ENCODE data around the gene CAMK1G.

CAMK1G gene

DNA sequence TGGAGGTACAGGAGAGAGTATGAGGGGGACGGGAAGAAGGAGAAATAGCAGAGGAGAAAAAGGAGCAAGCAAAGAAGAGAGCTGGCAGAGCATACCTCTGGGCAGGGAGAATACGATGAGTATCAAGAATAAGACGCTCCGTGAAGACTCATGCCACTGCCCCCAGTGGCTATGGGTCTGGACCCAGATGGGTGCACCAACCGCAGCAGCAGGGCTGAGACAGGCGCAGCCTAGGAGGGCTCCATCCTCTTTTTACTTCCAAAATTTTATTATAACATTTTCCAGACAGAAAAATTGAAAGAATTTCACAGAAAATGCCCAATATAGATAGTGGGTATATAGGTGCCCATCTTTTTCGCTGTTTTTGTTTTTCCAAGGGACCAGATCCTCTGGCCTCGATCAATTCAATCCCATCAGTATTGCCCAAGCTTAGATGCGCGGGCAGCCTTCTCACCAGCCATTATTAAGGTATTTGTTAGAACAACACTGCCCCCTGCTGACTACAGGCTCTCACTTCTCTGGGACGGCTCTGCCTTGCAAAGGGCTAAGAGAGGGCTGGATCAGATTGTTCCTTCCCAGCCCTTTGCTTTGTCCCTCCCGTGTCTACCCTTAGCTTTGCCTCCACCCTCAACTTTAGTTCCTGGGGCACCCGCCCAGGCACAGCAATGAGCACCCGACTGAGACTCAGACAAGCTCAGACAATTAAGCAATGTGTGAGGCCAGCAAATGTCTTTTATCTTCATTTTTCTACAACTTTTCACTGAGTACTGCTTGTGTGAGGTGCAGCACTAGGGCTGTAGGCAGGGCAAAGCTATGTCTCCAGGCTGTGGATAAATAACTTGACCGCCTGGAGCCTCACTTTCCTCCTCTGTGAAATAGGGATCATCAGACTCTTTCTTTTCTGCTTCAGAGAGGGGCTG is 17.5 kb upstream of the CAMK1G start:
- DNase-seq = peak; percentile 74

DNA sequence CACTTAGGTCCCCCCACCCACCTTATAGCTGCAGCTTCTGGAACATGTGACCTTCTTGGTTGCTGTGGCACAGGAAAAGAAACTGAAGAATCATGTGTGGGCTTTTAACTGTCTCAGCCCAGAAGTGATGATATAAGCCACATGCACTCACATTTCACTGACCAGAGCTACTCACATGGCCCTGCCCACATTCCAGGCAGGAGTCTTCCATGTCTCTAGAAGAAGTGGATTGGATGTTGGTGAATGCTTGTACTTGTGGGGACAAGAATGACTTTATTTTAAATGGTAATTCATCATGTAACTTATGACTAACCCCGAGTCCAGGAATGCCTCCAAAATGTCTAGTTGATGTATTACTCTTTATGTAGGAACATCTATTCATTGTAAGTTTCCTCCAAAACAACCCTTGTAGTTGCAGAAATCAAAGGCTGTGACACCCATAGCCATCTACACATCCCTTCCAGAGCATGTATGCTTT is 15.8 kb upstream of the CAMK1G start:
- no peak for DNase-seq

DNA sequence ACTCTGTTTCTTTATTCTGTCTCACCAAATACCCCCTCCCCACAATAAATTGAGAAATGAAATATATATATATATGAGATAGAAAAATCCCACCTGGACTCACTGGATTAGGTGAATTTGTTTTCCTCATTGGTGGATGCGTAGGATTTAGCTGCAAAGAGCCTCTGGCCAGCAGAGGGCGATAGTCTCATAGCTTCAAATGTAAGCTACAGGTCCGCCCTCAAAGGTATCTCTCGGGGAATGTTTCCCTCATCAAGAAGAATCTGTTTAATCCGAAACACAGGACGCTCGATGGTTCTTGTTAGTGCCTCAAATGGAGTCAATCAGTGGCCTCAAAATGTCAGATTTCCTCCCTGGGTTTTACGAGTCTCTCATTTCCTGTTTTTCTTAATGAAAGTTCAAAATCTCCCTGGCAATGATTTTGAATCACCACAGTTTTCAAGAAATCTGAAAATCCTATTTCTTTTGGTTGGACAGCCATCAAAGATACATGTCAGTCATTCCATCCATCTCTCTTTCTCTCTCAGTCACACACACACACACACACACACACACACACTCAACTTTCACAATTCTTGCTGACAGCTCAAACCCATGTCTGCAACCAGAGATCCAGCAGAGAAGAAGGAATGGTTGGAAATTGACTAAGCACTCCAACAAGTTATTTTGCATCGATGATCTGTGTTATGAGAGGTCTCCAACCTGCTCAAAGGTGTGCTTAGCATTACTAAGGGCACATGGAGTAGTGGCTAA is 13.9 kb upstream of the CAMK1G start:
- peak; percentile 74 for DNase-seq

DNA sequence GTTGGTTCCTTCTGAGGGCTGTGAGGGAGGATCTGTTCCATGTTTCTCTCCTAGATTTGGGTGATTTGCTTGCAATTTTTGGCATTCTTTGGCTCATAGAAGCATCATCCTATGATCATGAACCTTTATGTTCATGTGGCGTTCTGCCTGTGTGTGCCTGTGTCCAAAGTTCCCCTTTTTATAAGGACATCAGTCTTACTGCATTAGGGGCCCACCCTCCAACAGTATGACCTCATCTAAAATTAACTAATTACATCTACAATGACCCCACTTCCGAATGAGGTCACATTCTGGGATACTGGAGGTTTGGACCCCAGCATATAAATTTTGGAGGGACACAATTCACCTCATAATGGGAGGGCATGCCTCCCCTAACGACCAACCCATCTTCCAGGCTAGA is 12.8 kb upstream of the CAMK1G start:
- no peak for DNase-seq

DNA sequence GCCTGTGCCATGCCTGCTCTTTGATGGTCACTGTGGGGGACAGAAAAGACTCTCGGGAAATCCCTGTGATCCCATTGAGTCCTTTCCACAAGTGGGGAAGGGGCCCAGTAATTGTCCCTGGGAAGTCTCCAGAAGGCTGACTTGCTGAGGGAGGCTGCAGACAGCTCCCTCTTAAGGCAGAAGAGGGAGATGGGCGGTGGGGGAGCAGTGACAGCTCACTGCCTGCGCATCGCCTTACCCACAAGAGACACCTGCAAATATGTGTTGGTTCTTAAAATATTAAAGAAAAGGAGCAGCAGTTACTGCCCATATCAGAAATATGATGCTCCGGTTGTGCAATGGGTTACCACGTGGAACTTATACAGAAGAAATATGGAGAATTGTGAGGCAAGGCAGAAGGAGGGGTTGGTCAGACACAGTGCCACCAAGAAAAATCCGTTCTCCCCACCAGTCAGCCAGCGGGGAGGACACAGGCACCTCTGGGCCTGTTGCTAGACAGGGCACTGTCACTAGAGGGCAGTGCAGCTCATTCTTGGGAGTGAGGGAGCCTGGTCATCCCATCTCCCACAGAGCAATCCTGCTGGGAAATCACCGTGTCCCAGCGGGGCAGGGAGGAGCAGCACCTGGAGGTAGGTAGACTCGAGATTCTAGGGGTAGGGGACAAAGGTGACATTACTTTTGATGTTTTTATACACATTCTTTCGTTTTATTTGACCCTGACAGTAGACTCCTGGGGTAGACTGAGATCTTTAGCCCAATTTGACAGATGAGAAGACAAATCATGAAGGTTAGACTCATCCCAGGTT is 6.9 kb upstream of the CAMK1G start:
- DNase-seq = peak; percentile 64

DNA sequence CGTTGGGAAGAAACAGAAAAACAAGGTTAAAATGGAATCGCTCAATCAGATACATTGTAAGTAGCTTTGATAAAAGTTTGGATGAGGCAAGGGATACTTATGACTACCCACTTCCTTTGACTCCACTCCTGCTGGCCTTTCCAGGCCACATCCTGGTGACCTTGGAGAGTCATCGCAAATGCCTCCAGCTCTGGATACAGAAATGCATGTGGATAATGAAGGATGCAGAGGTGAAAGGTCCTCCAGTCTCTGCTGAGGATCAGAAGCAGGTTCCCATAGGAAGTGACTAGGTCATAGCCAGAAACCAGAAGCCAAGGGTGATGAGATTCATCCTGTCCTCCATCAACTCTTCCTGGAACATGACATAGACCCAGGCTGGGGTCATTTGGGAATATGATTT is 6.2 kb upstream of the CAMK1G start:
- no peak for DNase-seq

DNA sequence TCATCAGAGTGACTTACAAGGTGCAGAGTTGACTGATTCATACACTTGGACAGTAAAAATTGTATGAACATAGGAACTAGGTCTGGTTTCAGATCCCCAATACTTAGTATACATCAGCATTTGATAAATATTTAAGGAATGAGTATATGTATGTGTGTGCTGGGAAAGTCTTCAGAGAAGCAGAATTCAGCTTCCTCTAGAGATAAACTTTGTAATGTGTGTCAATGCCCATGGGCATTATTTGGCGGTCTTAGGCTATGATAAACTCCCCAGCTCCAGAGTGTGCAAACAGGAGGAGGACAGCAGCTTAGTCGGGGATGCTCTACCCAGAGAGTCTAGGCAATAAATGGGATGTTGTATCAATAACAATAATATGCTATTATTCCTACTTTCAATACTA is 2.9 kb upstream of the CAMK1G start:
- no peak for DNase-seq

DNA sequence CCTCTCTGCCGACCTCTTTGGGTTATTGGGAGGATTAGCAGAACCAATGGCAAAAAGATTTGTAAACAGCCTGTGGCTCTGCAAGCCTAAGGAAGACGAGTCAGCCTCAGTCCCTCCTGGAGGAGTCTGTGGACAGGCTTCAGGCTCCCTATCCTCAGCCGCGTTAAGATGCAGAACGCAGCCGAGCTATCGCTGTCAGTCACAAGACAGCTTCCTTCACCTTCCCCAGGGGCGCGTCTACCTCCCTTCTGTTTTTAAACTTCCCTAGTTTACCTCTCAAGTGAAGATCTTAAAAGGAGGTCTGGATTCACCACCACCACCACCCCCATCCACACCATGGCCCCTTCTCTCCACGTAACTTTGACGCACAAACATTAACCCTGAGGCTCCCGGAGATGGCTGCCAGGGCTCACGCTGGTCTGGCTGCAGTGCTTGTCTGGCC is 738 bp downstream of the CAMK1G start:
- no peak for DNase-seq

DNA sequence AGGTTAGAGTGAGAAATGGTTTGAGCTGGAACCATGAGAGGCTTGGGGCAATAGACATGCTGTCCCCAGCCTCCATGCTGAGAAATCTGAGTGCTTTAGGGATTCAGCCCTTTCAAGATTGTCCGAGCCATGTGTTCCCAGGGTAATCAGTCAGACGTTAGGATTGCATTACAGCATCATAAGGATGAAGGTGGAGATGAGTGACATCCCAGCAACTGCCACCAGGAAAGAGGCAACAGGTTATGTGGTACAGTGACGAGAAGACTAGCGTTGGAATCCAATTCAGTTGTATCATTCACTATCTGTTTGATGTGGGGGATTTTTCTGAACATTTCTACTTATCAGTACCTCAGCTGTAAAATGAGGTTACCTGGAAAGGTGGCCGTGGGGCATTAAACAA is 1.7 kb downstream of the CAMK1G start:
- no peak for DNase-seq

DNA sequence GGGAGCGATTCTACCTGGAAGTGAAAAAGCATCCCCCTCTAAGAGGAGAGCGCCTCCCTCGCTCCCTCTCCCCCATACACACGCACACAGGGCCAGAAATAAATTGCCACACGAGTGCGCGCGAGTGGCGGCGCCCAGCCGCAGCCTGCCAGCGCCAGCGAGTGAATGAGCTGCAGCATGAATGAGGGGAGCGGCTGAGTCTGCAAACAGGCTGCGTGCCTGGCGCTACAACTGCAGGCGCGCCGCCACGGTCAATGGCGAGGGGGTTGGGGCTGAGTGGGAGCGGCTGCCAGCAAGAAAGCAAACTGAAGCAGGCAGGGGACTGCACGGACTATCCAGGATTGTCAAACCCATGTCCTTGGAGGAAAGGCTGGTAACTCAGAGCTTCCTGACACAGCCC is 2.2 kb downstream of the CAMK1G start:
- no peak for DNase-seq

DNA sequence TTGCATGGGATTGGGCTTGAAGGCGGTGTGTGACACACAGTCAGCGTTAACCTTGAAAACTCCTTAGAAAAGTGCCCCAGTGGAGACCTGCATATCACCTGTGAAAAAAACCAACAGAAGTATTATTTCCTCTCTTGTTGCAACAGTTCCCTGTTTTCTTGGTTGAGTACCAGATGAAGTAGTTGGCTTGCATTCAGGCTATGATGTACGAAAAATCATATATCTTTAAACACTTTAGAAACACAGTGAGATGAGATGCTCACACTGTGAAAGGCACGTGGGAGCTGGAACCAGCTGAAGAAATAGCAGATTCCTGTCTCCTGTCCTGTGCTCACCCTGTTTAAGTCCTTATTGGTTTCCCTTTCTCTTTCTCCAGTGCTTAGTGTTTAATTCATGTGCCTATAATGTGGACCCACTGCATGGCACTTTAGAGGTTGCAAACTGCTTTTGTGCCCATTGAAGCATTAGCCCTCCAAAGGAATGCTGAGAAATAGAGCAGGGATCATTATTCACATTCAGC is 2.8 kb downstream of the CAMK1G start:
- no peak for DNase-seq

DNA sequence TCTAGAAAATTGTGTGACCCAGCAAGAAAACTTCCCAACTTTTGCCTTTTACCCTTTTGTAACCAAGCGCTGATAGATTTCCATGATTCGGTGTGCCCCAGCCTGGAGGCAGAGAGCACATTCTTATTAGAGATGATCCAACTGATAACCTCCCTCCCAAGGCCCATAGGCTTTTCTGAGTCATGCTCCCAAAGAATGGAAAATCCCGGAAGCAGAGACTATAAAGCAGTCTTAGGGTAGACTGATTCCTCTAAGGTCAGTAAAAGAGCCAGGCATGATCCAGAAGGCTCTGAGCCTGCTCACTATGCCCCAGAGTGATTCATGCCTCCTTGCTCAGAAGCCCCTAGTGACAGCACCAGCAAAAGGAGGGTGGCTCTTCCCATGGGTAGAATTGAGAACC is 4.3 kb downstream of the CAMK1G start:
- no peak for DNase-seq

DNA sequence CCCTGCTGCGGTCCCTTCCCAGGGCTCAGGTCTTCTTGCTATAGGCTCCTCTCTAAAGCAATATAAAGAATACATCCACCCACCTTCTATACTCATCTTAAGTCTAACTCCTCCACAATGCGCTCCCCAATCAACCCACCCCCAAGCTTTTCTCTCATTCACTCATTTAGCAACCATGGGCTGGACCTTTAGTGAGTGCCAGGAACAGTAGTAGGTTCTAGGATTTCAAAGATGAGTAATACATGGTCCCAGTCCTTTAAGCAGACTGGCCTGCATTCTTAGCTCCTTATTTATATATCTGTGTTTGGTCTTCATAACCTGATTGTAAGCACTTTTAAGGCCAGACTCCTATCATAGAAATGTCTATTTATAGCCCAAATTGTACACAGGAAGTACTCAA is 5.9 kb downstream of the CAMK1G start:
- no peak for DNase-seq

DNA sequence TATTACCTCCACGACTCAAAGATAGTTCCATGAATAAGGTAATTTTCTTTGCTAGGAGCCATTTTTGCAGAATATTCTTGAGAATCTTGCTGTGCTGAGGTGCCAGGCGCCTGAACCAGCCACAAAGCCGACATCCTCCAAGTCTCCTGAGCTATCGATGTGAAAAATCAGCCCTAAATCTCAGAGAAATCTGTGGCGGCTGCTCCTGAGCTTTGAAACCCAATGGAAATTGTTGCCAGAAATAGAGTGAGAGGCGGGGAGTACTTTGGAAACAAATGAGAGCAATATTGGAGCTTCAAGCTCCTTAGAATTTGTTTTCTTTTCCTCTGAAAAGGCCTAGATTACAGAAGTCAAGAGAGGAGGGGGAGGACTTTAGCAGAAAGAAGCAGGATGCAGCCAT is 6.3 kb downstream of the CAMK1G start:
- no peak for DNase-seq

DNA sequence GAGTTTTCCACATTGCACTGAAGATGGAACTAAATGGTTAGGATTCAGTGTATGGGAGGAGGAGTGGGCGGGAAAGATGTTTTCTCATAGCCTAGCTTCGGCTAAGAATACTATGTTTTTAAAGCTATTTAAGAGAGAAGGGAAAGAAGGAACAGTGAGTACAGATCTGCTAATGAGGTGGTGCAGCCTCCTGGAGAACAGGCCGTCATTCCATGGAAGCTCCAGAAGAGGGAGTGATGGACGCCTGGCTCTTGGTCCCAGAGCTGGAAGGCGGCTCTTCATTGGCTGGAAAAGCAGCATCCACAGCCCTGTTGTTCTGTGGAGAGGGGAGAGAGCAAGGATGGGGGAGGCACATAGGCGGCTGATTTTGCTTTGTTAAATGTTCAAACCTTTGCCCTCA is 6.9 kb downstream of the CAMK1G start:
- no peak for DNase-seq

DNA sequence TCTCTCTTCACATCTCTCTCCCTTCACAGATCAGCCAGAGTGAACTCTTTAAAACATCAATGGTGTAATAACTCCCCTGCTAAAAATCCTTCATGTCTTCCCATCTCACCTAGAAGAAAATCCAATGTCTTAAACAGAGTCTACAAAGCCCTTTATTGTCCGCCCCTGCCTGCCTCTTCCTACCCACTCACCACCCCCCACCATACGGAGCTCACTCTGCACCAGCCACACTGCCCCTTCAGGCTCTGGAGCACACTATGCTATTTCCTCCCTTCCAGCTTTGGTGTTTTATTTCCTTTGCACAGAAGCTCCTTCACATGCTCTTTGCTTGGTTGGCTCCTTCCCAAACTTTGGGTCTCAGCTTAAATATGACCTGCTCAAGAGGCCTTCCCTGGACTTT is 10.2 kb downstream of the CAMK1G start:
- no peak for DNase-seq

DNA sequence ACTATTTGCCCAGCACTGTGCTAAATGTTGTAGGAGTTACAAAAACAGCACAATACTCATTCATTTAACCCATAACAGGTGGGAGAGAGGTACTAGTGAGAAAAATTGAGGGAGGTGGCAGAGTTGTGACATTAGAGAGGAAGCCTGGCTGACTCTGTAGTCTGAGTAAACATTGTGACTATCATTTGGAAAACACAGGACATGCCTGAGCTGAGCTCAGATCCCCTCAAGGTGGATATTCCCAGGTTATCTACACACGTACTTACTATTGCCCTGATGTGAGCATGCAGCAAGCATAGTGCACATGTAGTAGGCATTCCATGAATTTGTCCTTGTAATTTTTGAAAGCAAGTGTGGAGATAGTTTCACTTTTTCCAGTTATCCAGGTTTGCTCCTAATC is 10.9 kb downstream of the CAMK1G start:
- DNase-seq = no peak

DNA sequence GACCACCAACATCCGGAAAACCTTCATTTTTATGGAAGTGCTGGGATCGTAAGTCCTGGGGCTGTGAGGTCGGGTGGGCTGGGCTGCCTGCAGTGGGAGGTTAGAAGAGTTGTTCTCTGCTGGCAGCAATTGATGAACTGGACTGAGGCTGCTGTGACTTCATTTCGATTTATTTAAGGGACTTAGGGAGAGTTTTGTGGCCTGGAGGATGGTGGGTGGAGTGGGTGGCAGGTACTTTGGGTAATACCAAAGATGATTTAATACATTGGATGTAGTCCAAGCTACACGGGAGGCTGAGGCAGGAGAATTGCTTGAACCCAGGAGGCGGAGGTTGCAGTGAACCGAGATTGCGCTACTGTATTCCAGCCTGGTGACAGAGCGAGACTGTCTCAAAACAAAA is 11.5 kb downstream of the CAMK1G start:
- no peak for DNase-seq

DNA sequence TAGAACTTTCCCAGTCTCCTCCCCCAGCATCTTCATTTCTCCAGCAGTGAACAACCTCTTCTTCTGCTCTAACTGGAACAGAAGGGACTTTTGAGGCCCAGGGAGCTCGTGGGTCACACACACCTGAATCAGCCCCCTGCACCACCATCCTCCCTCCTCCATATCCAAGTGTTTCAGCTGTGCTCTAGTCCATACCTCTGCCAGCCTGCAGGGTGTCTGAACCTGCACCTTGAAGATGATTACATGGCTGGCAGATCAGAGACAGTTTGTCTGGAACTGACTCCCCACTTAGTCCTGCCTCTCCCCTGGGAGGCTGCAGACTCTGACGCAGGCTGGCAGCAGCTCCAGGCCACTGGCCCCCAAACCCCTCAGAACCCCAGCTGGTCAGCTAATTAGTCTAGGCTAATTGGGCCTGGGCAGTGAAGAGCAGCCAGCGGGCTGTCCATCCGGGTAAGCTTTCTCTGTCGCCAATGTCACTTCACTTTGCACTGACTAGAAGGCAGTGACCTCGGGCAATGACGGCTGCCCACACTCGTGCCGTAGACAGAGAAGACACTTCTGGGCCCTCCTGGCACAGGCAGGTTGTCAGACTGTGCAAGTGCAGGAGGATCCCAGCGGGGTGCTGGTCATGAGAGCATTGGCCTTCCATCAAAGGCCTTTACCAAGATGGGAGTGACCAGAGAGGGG is 12.2 kb downstream of the CAMK1G start:
- no peak for DNase-seq

DNA sequence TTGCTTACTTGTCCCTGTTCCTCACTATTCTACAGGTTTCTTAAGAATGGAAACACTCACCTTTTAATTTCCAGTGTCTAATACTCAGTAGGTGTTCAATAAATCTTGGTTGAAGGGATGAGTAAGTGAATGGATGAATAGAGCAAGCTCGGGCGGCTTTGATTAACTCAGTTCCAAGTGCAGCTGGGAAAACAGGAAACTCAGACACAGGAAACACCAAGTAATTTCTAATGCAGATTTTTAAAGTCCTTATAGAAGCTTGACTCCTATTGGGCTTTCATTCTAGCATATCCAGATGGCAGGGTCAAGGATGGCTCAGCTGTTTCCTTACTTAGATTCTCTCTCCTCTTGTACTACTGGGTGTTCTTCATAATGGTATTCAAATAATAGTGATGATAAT is 14.0 kb downstream of the CAMK1G start:
- DNase-seq = no peak

DNA sequence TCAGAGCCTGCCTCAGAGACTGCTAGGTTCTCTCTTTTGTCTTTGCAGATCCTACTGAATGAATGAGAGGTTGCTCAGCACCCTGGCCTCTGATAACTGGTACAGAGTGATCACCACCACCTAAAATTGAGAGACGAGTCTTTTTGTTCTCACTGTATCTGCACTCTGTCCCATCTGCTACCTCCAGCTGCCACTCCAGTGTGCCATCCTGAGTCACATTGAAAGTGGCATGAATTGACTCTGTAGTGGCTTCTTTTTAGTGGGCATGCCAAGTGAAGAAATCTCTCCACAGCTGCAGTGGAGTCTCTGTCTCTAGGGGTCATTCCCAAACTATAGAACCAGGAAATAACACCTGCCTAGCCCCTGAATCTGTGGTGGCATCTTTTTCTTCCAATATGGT is 14.7 kb downstream of the CAMK1G start:
- no peak for DNase-seq

DNA sequence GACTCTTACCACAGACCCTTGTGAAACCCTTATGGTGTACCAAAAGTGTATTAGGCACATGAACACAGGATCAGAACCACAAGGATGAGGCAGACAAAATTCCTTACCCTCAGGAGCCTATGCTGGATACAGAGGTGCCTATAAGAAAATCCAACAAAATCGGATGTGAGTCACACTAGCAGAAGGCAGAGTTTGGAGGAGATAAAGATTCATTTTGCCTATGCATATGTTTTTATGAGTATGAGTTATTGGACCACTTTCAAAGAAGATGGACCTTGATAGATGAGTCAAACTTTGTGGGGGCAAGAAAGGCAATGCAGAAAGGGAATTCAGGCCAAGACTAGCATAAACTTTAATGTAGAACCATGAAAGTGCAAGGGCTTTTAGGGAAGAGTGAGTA is 17.0 kb downstream of the CAMK1G start:
- no peak for DNase-seq

Data from CD4-positive, alpha-beta T cell treated with Interleukin-12 subunit alpha and Interleukin-12 subunit beta, for 1 hour (primary cell).